Effector memory CD4-positive, alpha-beta T cell (primary cell): ENCODE results near the gene ISX.

Source experiments
- DNase-seq, 3 donors: peaks; one replicate each; pipeline ENCODE4 v3.0.0-alpha.2; 2020
- H3K27ac ChIP-seq: 2 replicates; pipeline ENCODE4 v1.7.0; 2013; ENCODE audit warnings: mild to moderate bottlenecking, low read length, moderate library complexity; ENCODE audit not compliant: insufficient read depth, poor library complexity, severe bottlenecking
- H3K27me3 ChIP-seq: replicated peaks from 2 replicates; pipeline ENCODE4 v1.7.0; 2013; ENCODE audit warnings: mild to moderate bottlenecking, low read length; ENCODE audit not compliant: insufficient read depth, control insufficient read depth, poor library complexity, severe bottlenecking
- H3K36me3 ChIP-seq: 2 replicates; pipeline ENCODE4 v1.7.0; 2013; ENCODE audit warnings: mild to moderate bottlenecking, low read length, moderate library complexity; ENCODE audit not compliant: control insufficient read depth, insufficient read depth
- H3K4me1 ChIP-seq: 2 replicates; pipeline ENCODE4 v1.7.0; 2013; ENCODE audit warnings: low read length, mild to moderate bottlenecking; ENCODE audit not compliant: control insufficient read depth, insufficient read depth, poor library complexity, severe bottlenecking
- H3K4me3 ChIP-seq: 2 replicates; pipeline ENCODE4 v1.7.0; 2013; ENCODE audit warnings: low read length, low read depth, mild to moderate bottlenecking; ENCODE audit not compliant: insufficient read depth, poor library complexity, severe bottlenecking
- H3K9me3 ChIP-seq: 2 replicates; pipeline ENCODE4 v1.7.0; 2013; ENCODE audit warnings: mild to moderate bottlenecking, low read length, moderate library complexity; ENCODE audit not compliant: control insufficient read depth

The ISX gene

GRCh38 chr22:35033635-35034296 lies 32.2 kb upstream of the ISX start:
- no peak overlapping the region for H3K27ac ChIP-seq
- no peak overlapping the region for H3K4me3 ChIP-seq
- no peak for DNase-seq
- no peaks in the 10 kb centered on the region for H3K36me3 ChIP-seq
- no peaks in the 10 kb centered on the region for H3K27me3 ChIP-seq
- H3K4me1 ChIP-seq: no peaks in the 10 kb centered on the region
- no peaks in the 10 kb centered on the region for H3K9me3 ChIP-seq

DNA sequence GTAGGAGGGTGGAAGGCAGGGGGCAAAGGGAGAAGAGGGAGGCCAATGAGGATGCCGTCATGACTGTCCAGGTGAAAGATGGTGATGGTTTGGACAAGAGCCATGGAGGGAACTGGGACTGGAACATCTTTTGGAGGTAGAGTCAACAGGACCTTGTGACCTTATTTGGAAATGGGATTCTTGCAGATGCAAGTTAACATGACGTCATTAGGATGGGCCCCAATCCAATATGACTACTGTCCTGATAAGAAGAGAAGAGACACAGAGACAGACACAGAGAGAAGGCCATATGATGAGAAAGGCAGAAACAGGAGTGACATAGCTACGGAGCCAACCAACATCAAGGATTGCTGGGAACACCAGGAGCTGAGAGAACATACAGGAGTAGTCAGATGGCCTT lies 31.0 kb upstream of the ISX start:
- DNase-seq: no peak
- Histone ChIP-seq H3K4me3 (no peak overlapping the region), H3K27me3 (no peaks in the 10 kb centered on the region), H3K9me3 (no peaks in the 10 kb centered on the region), H3K36me3 (no peaks in the 10 kb centered on the region), H3K27ac (no peak overlapping the region), H3K4me1 (no peaks in the 10 kb centered on the region)

- no peak overlapping the region for H3K27ac ChIP-seq
- H3K4me3 ChIP-seq: no peak overlapping the region
- H3K36me3 ChIP-seq: no peaks in the 10 kb centered on the region
- no peaks in the 10 kb centered on the region for H3K9me3 ChIP-seq
- H3K27me3 ChIP-seq: no peaks in the 10 kb centered on the region
- DNase-seq: no peak
- no peaks in the 10 kb centered on the region for H3K4me1 ChIP-seq
Observed at GRCh38 chr22:35037089-35037488, 28.9 kb upstream of the ISX start.

DNA sequence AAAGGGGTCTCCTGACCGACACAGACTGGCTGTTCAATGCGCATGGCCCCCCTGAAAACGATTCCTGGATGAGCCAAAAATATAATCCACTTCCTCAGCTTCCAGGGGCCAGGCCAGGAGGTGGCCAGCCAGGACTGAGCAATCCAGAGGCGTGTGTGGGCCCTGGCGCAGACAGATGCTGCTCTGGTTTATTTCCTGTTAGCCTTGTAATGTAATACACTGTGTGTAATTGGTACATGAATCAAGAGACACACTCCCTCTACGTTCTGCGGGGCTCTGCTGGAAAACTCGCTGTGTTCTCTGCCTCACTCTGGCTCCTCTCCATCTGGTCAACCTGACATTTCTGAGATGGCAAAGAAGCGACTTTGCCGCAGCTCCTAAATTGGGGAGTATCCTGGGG lies 26.3 kb upstream of the ISX start:
- no peak for DNase-seq
- H3K36me3 ChIP-seq: no peaks in the 10 kb centered on the region
- H3K9me3 ChIP-seq: no peaks in the 10 kb centered on the region
- H3K4me1 ChIP-seq: no peaks in the 10 kb centered on the region
- H3K27me3 ChIP-seq: no peaks in the 10 kb centered on the region
- H3K4me3 ChIP-seq: no peak overlapping the region
- no peak overlapping the region for H3K27ac ChIP-seq

GRCh38 chr22:35043252-35043933 lies 22.6 kb upstream of the ISX start:
- no peak overlapping the region for H3K4me3 ChIP-seq
- H3K27ac ChIP-seq: no peak overlapping the region
- no peaks in the 10 kb centered on the region for H3K9me3 ChIP-seq
- DNase-seq: no peak
- no peaks in the 10 kb centered on the region for H3K4me1 ChIP-seq
- no peaks in the 10 kb centered on the region for H3K36me3 ChIP-seq
- no peaks in the 10 kb centered on the region for H3K27me3 ChIP-seq

DNA sequence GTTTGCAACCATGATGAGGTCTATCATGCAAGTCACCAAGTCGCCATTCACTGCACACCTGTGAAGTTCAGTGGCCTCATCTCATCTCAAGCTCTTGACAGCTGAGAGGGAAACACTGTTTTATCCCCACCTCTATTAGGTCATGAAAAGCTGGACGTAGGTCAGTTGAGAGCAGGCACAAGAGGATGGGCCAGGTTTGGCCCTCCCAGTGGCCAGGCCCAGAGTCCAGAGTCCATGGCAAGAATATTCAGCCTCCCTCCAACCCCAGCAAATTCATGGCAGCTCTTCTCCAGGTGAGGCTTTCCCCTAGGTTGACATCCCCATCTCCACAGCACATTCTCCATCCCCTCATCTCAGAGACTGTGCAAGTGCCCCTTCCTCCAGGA lies 22.0 kb upstream of the ISX start:
- no peaks in the 10 kb centered on the region for H3K4me1 ChIP-seq
- no peak overlapping the region for H3K27ac ChIP-seq
- DNase-seq: no peak
- no peaks in the 10 kb centered on the region for H3K36me3 ChIP-seq
- H3K4me3 ChIP-seq: no peak overlapping the region
- H3K9me3 ChIP-seq: no peaks in the 10 kb centered on the region
- H3K27me3 ChIP-seq: no peaks in the 10 kb centered on the region

- Histone ChIP-seq H3K27me3 (no peaks in the 10 kb centered on the region), H3K9me3 (no peaks in the 10 kb centered on the region), H3K4me3 (no peak overlapping the region), H3K36me3 (no peaks in the 10 kb centered on the region), H3K4me1 (no peaks in the 10 kb centered on the region), H3K27ac (no peak overlapping the region)
- no peak for DNase-seq
Observed at GRCh38 chr22:35044607-35045390, 21.2 kb upstream of the ISX start.

DNA sequence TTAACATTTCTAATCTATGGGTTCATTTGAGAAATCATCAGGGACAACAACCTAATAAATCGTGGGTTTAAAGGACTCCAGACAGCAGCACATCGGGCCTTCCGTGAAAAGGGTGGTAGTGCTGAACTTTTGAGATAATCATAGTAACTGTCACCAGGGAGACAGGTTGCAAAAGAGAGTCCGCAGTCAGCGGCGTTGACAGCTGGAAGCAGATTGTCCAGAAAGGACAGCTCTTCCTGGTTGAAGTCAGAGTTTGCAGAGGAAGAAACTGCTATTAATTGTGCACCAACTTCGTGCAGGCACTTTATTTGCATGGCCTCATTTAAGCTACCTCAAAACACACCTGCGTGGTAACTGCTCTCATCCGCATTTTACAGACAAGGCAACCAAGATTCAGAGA lies 20.5 kb upstream of the ISX start:
- no peaks in the 10 kb centered on the region for H3K36me3 ChIP-seq
- no peaks in the 10 kb centered on the region for H3K4me1 ChIP-seq
- H3K4me3 ChIP-seq: no peak overlapping the region
- no peaks in the 10 kb centered on the region for H3K9me3 ChIP-seq
- H3K27ac ChIP-seq: no peak overlapping the region
- no peak for DNase-seq
- H3K27me3 ChIP-seq: no peaks in the 10 kb centered on the region

GRCh38 chr22:35046744-35047462 lies 19.1 kb upstream of the ISX start:
- H3K27me3 ChIP-seq: no peaks in the 10 kb centered on the region
- no peak overlapping the region for H3K27ac ChIP-seq
- H3K9me3 ChIP-seq: no peaks in the 10 kb centered on the region
- H3K4me1 ChIP-seq: no peaks in the 10 kb centered on the region
- H3K36me3 ChIP-seq: no peaks in the 10 kb centered on the region
- no peak overlapping the region for H3K4me3 ChIP-seq
- DNase-seq: no peak
